WTC11 (cell line): ENCODE measurements around the gene DYNC2LI1. TPM values are rescaled to one million over a fixed set of nuclear protein-coding genes. Genes with fewer than 3 reads are reported as not detected.

ENCODE experiments used
- ATAC-seq: fragments of 200-7000 bp; cut with Tn5 transposase; 2 replicates; pipeline ENCODE4 v1.10.0; 2021; ENCODE audit warnings: mild to moderate bottlenecking, moderate library complexity
- CTCF ChIA-PET: fragments of 300-600 bp; sonication (Branson Sonifier 250); formaldehyde crosslinking; loops from one replicate; lab custom pipeline; 2021; ENCODE audit warnings: antibody characterized with exemption; lab: Charles Lee
- POLR2A ChIA-PET: fragments of 350-600 bp; sonication (Branson Sonifier 250); formaldehyde crosslinking; loops from one replicate; lab custom pipeline; 2021; ENCODE audit warnings: antibody characterized with exemption; lab: Charles Lee
- DNase-seq: peaks from one replicate; pipeline ENCODE4 v3.0.0; 2021; ENCODE audit warnings: low spot score
- H3K27ac Mint-ChIP-seq: 2 replicates; pipeline ENCODE4 v1.8.0; 2021; ENCODE audit warnings: mixed read lengths
- H3K27me3 Mint-ChIP-seq: 2 replicates; pipeline ENCODE4 v1.8.0; 2021; ENCODE audit warnings: low read depth, mild to moderate bottlenecking, moderate library complexity, mixed read lengths
- H3K36me3 Mint-ChIP-seq: 2 replicates; pipeline ENCODE4 v1.8.0; 2021; ENCODE audit warnings: mixed read lengths
- H3K4me1 Mint-ChIP-seq: 2 replicates; pipeline ENCODE4 v1.8.0; 2022; ENCODE audit warnings: mixed read lengths
- H3K4me3 Mint-ChIP-seq: 2 replicates; pipeline ENCODE4 v1.8.0; 2021; ENCODE audit warnings: mild to moderate bottlenecking, moderate library complexity, mixed read lengths
- H3K9me3 Mint-ChIP-seq: 2 replicates; pipeline ENCODE4 v1.8.0; 2021; ENCODE audit warnings: mixed read lengths
- AR ChIP-seq: fragments of 250-450 bp; sonication (Bioruptor Pico); IDR thresholded peaks from 2 replicates; pipeline ENCODE4 v1.9.0; 2021; ENCODE audit warnings: mild to moderate bottlenecking
- ARID4B ChIP-seq: sonication (generic); formaldehyde crosslinking; IDR thresholded peaks from 2 replicates; pipeline ENCODE4 v1.8.0; 2023; ENCODE audit warnings: missing genetic modification reagents, mild to moderate bottlenecking, borderline replicate concordance
- ATF2 ChIP-seq: sonication (generic); formaldehyde crosslinking; IDR thresholded peaks from 2 replicates; pipeline ENCODE4 v1.8.1; 2022; ENCODE audit warnings: low read depth, missing genetic modification reagents, borderline replicate concordance
- ATF3 ChIP-seq: sonication (generic); formaldehyde crosslinking; conservative IDR thresholded peaks from 2 replicates; pipeline ENCODE4 v1.8.1; 2022; ENCODE audit warnings: mild to moderate bottlenecking, missing genetic modification reagents
- CTCF ChIP-seq: fragments of 200-600 bp; IDR thresholded peaks from 2 replicates; pipeline ENCODE4 v1.8.0; 2022; ENCODE audit warnings: antibody characterized with exemption
- E2F1 ChIP-seq: sonication (generic); formaldehyde crosslinking; IDR thresholded peaks from 2 replicates; pipeline ENCODE4 v1.8.0; 2022; ENCODE audit warnings: mild to moderate bottlenecking, missing genetic modification reagents
- ESRRA ChIP-seq: sonication (generic); formaldehyde crosslinking; IDR thresholded peaks from 2 replicates; pipeline ENCODE4 v1.8.1; 2022; ENCODE audit warnings: mild to moderate bottlenecking, missing genetic modification reagents, borderline replicate concordance
- FOXK1 ChIP-seq: sonication (generic); formaldehyde crosslinking; IDR thresholded peaks from 2 replicates; pipeline ENCODE4 v1.8.0; 2022; ENCODE audit warnings: mild to moderate bottlenecking, moderate library complexity, missing genetic modification reagents
- FOXP1 ChIP-seq: sonication (generic); formaldehyde crosslinking; IDR thresholded peaks from 2 replicates; pipeline ENCODE4 v1.8.0; 2022; ENCODE audit warnings: missing genetic modification reagents, mild to moderate bottlenecking, moderate library complexity, borderline replicate concordance
- GTF2I ChIP-seq: fragments of 250-450 bp; sonication (Bioruptor Pico); conservative IDR thresholded peaks from 2 replicates; pipeline ENCODE4 v1.4.0; 2021; ENCODE audit warnings: mild to moderate bottlenecking
- NR3C1 ChIP-seq: sonication (generic); formaldehyde crosslinking; conservative IDR thresholded peaks from 2 replicates; pipeline ENCODE4 v1.8.1; 2023; ENCODE audit warnings: low read depth, mild to moderate bottlenecking, missing genetic modification reagents
- PRRX2 ChIP-seq: fragments of 250-450 bp; sonication (Bioruptor Pico); IDR thresholded peaks from 2 replicates; pipeline ENCODE4 v1.8.0; 2021; ENCODE audit warnings: mild to moderate bottlenecking
- STAT6 ChIP-seq: sonication (generic); formaldehyde crosslinking; conservative IDR thresholded peaks from 2 replicates; pipeline ENCODE4 v1.8.1; 2023; ENCODE audit warnings: mild to moderate bottlenecking, low read depth, missing genetic modification reagents, moderate library complexity
- TEAD1 ChIP-seq: sonication (generic); formaldehyde crosslinking; IDR thresholded peaks from 2 replicates; pipeline ENCODE4 v1.8.0; 2022; ENCODE audit warnings: mild to moderate bottlenecking, missing genetic modification reagents
- TP53 ChIP-seq: sonication (generic); formaldehyde crosslinking; IDR thresholded peaks from 2 replicates; pipeline ENCODE4 v1.8.1; 2023; ENCODE audit warnings: mild to moderate bottlenecking, missing genetic modification reagents
- USF1 ChIP-seq: sonication (generic); formaldehyde crosslinking; IDR thresholded peaks from 2 replicates; pipeline ENCODE4 v1.8.0; 2022; ENCODE audit warnings: mild to moderate bottlenecking, missing genetic modification reagents
- ZMAT4 ChIP-seq: fragments of 250-450 bp; sonication (Bioruptor Pico); IDR thresholded peaks from 2 replicates; pipeline ENCODE4 v1.9.0; 2021; ENCODE audit warnings: mild to moderate bottlenecking
- ZNF219 ChIP-seq: sonication (generic); formaldehyde crosslinking; IDR thresholded peaks from 2 replicates; pipeline ENCODE4 v1.8.0; 2023; ENCODE audit warnings: missing genetic modification reagents, mild to moderate bottlenecking, borderline replicate concordance
- total RNA-seq: library from RNA; stranded (reverse); gene quantifications from 3 replicates; pipeline ENCODE4 v1.2.3, GENCODE V29; 2021

DYNC2LI1 gene
- total RNA-seq, 1 experiment from 2014 or later = 7.0 TPM

- TF ChIP-seq ATF3 (CRISPR knock-in tag) = no peak
- TF ChIP-seq ZNF219 (CRISPR knock-in tag) = no peak
- no peak for TF ChIP-seq TP53
- no peak for TF ChIP-seq USF1 (CRISPR knock-in tag)
- no peak for TF ChIP-seq E2F1 (CRISPR knock-in tag)
Measured at GRCh38 chr2:43792653-43793052, 18.8 kb downstream of the DYNC2LI1 start (continued).

- CTCF ChIA-PET = interaction anchor here (0.7 kb wide), 1 partner anchor 88 kb away, joined by 3 read pairs; no protein-coding TSS in a partner anchor
- no peak for ATAC-seq
- no peaks in the 10 kb centered on the region for H3K4me1 Mint-ChIP-seq
- TF ChIP-seq AR (CRISPR knock-in tag) = no peak
- TF ChIP-seq NR3C1 = no peak
- no peak for TF ChIP-seq ESRRA
- no peak for TF ChIP-seq TEAD1 (CRISPR knock-in tag)
- no peak for TF ChIP-seq E2F1 (CRISPR knock-in tag)
- no peak for TF ChIP-seq FOXP1 (CRISPR knock-in tag)
- TF ChIP-seq GTF2I (CRISPR knock-in tag) = no peak
- no peak for TF ChIP-seq STAT6 (CRISPR knock-in tag)
- TF ChIP-seq ARID4B (CRISPR knock-in tag) = no peak
- TF ChIP-seq ATF2 (CRISPR knock-in tag) = no peak
- no peak for TF ChIP-seq FOXK1 (CRISPR knock-in tag)
- TF ChIP-seq TP53 = no peak
- no peak for TF ChIP-seq CTCF
- no peak for TF ChIP-seq PRRX2 (CRISPR knock-in tag)
- TF ChIP-seq ZMAT4 (CRISPR knock-in tag) = no peak
Measured at GRCh38 chr2:43794956-43795355, 21.1 kb downstream of the DYNC2LI1 start.

More at GRCh38 chr2:43794956-43795355, 21.1 kb downstream of the DYNC2LI1 start:
- DNase-seq = no peak
- Mint-ChIP-seq H3K4me3 (no peak overlapping the region), H3K27me3 (no peaks in the 10 kb centered on the region), H3K9me3 (no peaks in the 10 kb centered on the region), H3K36me3 (no peaks in the 10 kb centered on the region), H3K27ac (no peak overlapping the region)
- POLR2A ChIA-PET = no interaction called here
